ENCODE measurements around the gene ZNF428.
"Not testable (repeated sequence)": the region's sequence is repeated elsewhere in the genome, so short reads cannot be mapped to it uniquely, and the experiment has no call there.

ZNF428 gene

GRCh38 chr19:43639519-43640423 lies 20.3 kb upstream of the ZNF428 start, which contains the start of gene CADM4:
CADM4 (minus strand) TSS chr19:43639850; CDS start chr19:43639790, 60 bp downstream.
- Histone ChIP-seq H3K27ac (ENCODE audit: low read depth, low read length) (no peak within 1 kb of the TSS), H3K27me3 (ENCODE audit: insufficient read depth, low read length) (peaks cover 29% of the 10 kb centered on the region), H3K36me3 (ENCODE audit: insufficient read depth, low read length) (no peaks in the 10 kb centered on the region), H2AFZ (ENCODE audit: low read length, unreplicated experiment) (no peak within 1 kb of the TSS), H3K4me1 (ENCODE audit: control insufficient read depth, insufficient read depth, low read length, unreplicated experiment) (peaks cover 17% of the 10 kb centered on the region), H3K4me3 (ENCODE audit: low read depth, low read length) (peak within 1 kb of the TSS; percentile 72), H3K79me2 (ENCODE audit: control insufficient read depth, insufficient read depth, low read length, unreplicated experiment) (no peaks in the 10 kb centered on the region)

- H3K36me3 ChIP-seq (ENCODE audit: insufficient read depth, low read length), result no peaks in the 10 kb centered on the region
- no peak overlapping the region for H2AFZ ChIP-seq (ENCODE audit: low read length, unreplicated experiment)
- no peaks in the 10 kb centered on the region for H3K79me2 ChIP-seq (ENCODE audit: control insufficient read depth, insufficient read depth, low read length, unreplicated experiment)
- no peak overlapping the region for H3K27ac ChIP-seq (ENCODE audit: low read depth, low read length)
- H3K4me3 ChIP-seq (ENCODE audit: low read depth, low read length), result no peak overlapping the region; the same call in 1 of the 2 replicates
- H3K27me3 ChIP-seq (ENCODE audit: insufficient read depth, low read length), result peaks cover 29% of the 10 kb centered on the region
- peaks cover 21% of the 10 kb centered on the region for H3K4me1 ChIP-seq (ENCODE audit: control insufficient read depth, insufficient read depth, low read length, unreplicated experiment)
Observed at GRCh38 chr19:43638995-43639518, 19.6 kb upstream of the ZNF428 start.

DNA sequence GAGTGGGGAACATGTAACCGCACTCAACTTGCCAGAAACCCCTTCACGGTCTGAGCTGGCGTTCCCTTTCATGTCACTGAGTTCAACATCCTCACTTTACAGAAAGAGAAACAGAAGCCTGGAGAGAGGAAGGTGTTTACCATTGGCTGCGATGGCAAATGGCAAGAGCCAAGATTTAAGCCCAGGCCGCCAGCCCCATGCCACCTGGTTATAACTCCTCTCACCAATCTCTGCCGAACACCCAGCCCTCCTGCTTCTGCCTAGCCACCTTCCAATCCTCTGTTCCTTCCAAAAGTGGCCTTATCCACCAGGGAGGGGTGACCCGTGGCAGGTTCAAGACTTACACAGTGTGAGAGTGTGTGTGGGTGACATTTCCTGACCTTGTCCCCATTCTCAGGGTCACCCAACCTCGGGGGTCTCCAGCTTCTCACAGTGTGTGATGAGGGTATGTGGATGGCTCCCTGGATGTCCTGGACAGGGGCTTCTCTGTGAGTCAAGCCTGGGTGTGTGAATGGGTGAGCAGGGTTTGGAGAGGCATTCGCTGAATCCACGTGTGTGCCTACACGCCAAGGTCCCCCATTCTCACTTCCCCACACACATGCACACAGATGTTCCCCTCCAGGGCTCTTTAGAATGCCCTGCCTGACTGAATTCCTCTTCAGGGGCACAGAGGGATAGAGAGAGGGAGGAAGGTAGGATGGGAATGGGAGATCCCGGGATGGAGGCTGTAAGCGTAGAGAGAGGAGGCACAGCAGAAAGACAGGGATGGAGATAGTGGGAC lies 19.0 kb upstream of the ZNF428 start:
- Histone ChIP-seq H3K79me2 (ENCODE audit: control insufficient read depth, insufficient read depth, low read length, unreplicated experiment) (no peaks in the 10 kb centered on the region), H3K27me3 (ENCODE audit: insufficient read depth, low read length) (peaks cover 29% of the 10 kb centered on the region), H3K27ac (ENCODE audit: low read depth, low read length) (no peak overlapping the region), H3K4me3 (ENCODE audit: low read depth, low read length) (no peak overlapping the region; the same call in 1 of the 2 replicates), H3K36me3 (ENCODE audit: insufficient read depth, low read length) (no peaks in the 10 kb centered on the region), H2AFZ (ENCODE audit: low read length, unreplicated experiment) (no peak overlapping the region), H3K4me1 (ENCODE audit: control insufficient read depth, insufficient read depth, low read length, unreplicated experiment) (peaks cover 21% of the 10 kb centered on the region)

DNA sequence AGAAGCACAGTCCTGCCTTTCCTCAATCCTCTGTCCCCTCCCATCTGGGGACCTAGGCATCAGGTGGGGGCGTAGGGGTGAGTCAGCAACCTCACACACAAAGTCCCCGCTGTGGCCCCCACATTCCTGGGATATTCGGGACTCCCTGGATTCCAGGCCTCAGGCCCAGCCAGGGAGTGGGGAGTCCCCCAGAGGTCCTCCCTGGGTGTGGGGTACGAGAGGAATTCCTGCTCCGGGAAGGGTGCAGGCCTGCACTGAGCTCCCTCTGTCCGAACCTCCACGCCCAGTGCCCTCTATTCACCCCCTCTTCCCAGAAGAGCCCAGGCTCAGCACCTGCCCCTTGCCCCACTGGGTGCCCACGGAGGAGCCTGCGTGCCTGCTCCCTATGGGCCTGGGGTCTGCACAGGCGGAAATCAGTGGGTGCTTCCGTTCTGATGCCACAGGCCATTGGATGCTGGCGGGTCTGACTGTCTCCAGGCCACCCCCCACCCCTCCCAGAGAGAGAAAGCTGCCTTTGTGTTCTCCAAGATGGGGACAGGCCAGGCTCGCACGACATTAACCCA lies 16.8 kb upstream of the ZNF428 start:
- no peaks in the 10 kb centered on the region for H3K36me3 ChIP-seq (ENCODE audit: insufficient read depth, low read length)
- H2AFZ ChIP-seq (ENCODE audit: low read length, unreplicated experiment), result no peak overlapping the region
- no peak overlapping the region for H3K4me3 ChIP-seq (ENCODE audit: low read depth, low read length)
- H3K79me2 ChIP-seq (ENCODE audit: control insufficient read depth, insufficient read depth, low read length, unreplicated experiment), result no peaks in the 10 kb centered on the region
- no peak overlapping the region for H3K27ac ChIP-seq (ENCODE audit: low read depth, low read length)
- H3K27me3 ChIP-seq (ENCODE audit: insufficient read depth, low read length), result peaks cover 29% of the 10 kb centered on the region
- peaks cover 21% of the 10 kb centered on the region for H3K4me1 ChIP-seq (ENCODE audit: control insufficient read depth, insufficient read depth, low read length, unreplicated experiment)

DNA sequence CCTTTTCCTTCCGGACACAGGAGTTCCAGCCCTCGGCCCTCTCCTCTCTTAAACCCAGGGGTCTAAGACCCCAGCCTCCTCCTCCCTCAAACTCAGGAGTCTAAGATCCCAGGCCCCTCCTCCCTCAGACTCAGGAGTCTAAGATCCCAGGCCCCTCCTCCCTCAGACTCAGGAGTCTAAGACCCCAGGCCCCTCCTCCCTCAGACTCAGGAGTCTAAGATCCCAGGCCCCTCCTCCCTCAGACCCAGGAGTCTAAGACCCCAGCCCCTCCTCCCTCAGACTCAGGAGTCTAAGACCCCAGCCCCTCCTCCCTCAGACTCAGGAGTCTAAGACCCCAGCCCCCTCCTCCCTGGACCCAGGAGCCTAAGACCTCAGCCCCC lies 16.1 kb upstream of the ZNF428 start:
- peaks cover 27% of the 10 kb centered on the region for H3K27me3 ChIP-seq (ENCODE audit: insufficient read depth, low read length)
- peaks cover 21% of the 10 kb centered on the region for H3K4me1 ChIP-seq (ENCODE audit: control insufficient read depth, insufficient read depth, low read length, unreplicated experiment)
- peak overlapping the region; percentile 65 for H2AFZ ChIP-seq (ENCODE audit: low read length, unreplicated experiment)

DNA sequence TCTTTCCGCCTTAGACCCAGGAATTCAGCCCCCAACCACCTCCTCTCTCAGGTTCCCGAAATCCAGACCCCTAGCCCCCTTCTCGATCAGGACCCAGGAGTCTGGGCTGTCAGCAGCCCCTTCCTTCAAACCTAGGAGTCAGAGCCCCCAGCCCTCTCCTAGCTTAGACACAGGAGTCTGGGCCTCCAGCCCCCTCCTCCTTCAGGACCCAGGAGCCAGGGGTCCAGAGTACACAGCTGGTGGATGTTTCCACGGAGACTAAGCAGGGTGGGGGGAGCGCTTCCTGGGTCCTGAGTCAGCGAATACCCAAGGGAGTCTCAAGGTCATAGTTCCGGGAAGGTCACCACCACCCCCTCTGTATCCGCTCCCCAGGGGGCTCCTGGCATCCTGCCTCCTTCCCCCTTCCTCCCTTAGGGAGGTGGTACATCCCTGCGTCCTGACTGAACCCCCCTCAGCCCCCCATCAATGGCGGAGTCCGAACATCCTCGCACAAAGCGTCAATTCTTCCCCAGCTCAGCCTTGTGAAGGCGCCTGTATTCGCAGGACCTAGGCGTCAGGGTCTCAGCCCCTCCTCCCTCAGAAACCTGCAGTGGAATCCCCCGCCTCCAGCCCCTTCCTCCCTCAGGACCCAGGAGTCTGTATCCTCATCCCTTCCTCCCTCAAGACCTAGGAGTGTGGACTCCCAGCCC lies 15.6 kb upstream of the ZNF428 start:
- Histone ChIP-seq H3K79me2 (ENCODE audit: control insufficient read depth, insufficient read depth, low read length, unreplicated experiment) (no peaks in the 10 kb centered on the region), H3K27me3 (ENCODE audit: insufficient read depth, low read length) (peaks cover 24% of the 10 kb centered on the region), H3K27ac (ENCODE audit: low read depth, low read length) (no peak overlapping the region), H2AFZ (ENCODE audit: low read length, unreplicated experiment) (peak overlapping the region; percentile 65), H3K4me3 (ENCODE audit: low read depth, low read length) (peak overlapping the region; percentile 55; the same call in 1 of the 2 replicates), H3K4me1 (ENCODE audit: control insufficient read depth, insufficient read depth, low read length, unreplicated experiment) (peaks cover 21% of the 10 kb centered on the region), H3K36me3 (ENCODE audit: insufficient read depth, low read length) (no peaks in the 10 kb centered on the region)

More for the DNA sequence above, 16.1 kb upstream of the ZNF428 start:
- H3K36me3 ChIP-seq (ENCODE audit: insufficient read depth, low read length); H3K27ac ChIP-seq (ENCODE audit: low read depth, low read length); H3K79me2 ChIP-seq (ENCODE audit: control insufficient read depth, insufficient read depth, low read length, unreplicated experiment): not testable (repeated sequence)
- H3K4me3 ChIP-seq (ENCODE audit: low read depth, low read length), result peak overlapping the region; percentile 21; the same call in 1 of the 2 replicates

GRCh38 chr19:43634506-43634871 lies 15.1 kb upstream of the ZNF428 start:
- H3K79me2 ChIP-seq (ENCODE audit: control insufficient read depth, insufficient read depth, low read length, unreplicated experiment), result no peaks in the 10 kb centered on the region
- H3K36me3 ChIP-seq (ENCODE audit: insufficient read depth, low read length), result no peaks in the 10 kb centered on the region
- peak overlapping the region; percentile 55; the same call in 1 of the 2 replicates for H3K4me3 ChIP-seq (ENCODE audit: low read depth, low read length)
- H3K27me3 ChIP-seq (ENCODE audit: insufficient read depth, low read length), result peaks cover 24% of the 10 kb centered on the region
- H3K4me1 ChIP-seq (ENCODE audit: control insufficient read depth, insufficient read depth, low read length, unreplicated experiment), result peaks cover 21% of the 10 kb centered on the region
- H2AFZ ChIP-seq (ENCODE audit: low read length, unreplicated experiment), result peak overlapping the region; percentile 25
- H3K27ac ChIP-seq (ENCODE audit: low read depth, low read length), result no peak overlapping the region

DNA sequence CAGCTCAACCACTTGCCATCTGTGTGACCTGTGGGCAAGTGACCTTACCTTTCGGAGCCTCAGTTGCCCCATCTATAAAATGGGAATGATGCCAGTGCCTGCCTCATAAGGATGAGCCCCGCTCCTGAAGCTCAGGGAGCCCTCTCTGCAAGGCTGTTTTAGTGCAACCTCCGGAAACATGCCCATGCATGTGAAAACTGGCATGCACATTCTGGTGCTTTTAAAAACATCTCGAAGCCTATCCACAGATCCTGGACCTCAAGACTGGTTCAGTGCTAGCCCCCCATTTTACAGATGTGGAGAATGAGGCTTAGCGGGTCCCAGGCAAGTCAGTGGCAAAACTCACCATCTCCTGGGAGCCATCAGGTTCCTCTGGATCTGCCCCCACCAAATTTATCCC lies 14.6 kb upstream of the ZNF428 start:
- H3K4me1 ChIP-seq (ENCODE audit: control insufficient read depth, insufficient read depth, low read length, unreplicated experiment), result peaks cover 21% of the 10 kb centered on the region
- H3K4me3 ChIP-seq (ENCODE audit: low read depth, low read length), result no peak overlapping the region
- H3K36me3 ChIP-seq (ENCODE audit: insufficient read depth, low read length), result no peaks in the 10 kb centered on the region
- peaks cover 21% of the 10 kb centered on the region for H3K27me3 ChIP-seq (ENCODE audit: insufficient read depth, low read length)
- no peak overlapping the region for H3K27ac ChIP-seq (ENCODE audit: low read depth, low read length)
- no peak overlapping the region for H2AFZ ChIP-seq (ENCODE audit: low read length, unreplicated experiment)
- no peaks in the 10 kb centered on the region for H3K79me2 ChIP-seq (ENCODE audit: control insufficient read depth, insufficient read depth, low read length, unreplicated experiment)

GRCh38 chr19:43633520-43633919 lies 14.1 kb upstream of the ZNF428 start:
- Histone ChIP-seq H3K27ac (ENCODE audit: low read depth, low read length) (no peak overlapping the region), H3K36me3 (ENCODE audit: insufficient read depth, low read length) (no peaks in the 10 kb centered on the region), H3K79me2 (ENCODE audit: control insufficient read depth, insufficient read depth, low read length, unreplicated experiment) (no peaks in the 10 kb centered on the region), H2AFZ (ENCODE audit: low read length, unreplicated experiment) (no peak overlapping the region), H3K4me3 (ENCODE audit: low read depth, low read length) (no peak overlapping the region), H3K27me3 (ENCODE audit: insufficient read depth, low read length) (peaks cover 16% of the 10 kb centered on the region), H3K4me1 (ENCODE audit: control insufficient read depth, insufficient read depth, low read length, unreplicated experiment) (peaks cover 21% of the 10 kb centered on the region)

GRCh38 chr19:43631491-43631890 lies 12.1 kb upstream of the ZNF428 start:
- Histone ChIP-seq H3K36me3 (ENCODE audit: insufficient read depth, low read length) (no peaks in the 10 kb centered on the region), H3K27me3 (ENCODE audit: insufficient read depth, low read length) (no peaks in the 10 kb centered on the region), H3K79me2 (ENCODE audit: control insufficient read depth, insufficient read depth, low read length, unreplicated experiment) (no peaks in the 10 kb centered on the region), H2AFZ (ENCODE audit: low read length, unreplicated experiment) (no peak overlapping the region), H3K4me3 (ENCODE audit: low read depth, low read length) (no peak overlapping the region), H3K27ac (ENCODE audit: low read depth, low read length) (no peak overlapping the region), H3K4me1 (ENCODE audit: control insufficient read depth, insufficient read depth, low read length, unreplicated experiment) (peaks cover 21% of the 10 kb centered on the region)
